Type B pancreatic cell (in vitro differentiated cells): ENCODE measurements around the gene RNF217. TPM values are rescaled to one million over a fixed set of nuclear protein-coding genes. Genes with fewer than 3 reads are reported as not detected.
"Not testable (repeated sequence)": the region's sequence is repeated elsewhere in the genome, so short reads cannot be mapped to it uniquely, and the experiment has no call there.

Experiments
- DNase-seq: peaks from one replicate; pipeline ENCODE4 v3.0.0; 2021; ENCODE audit warnings: mixed read lengths; ENCODE audit not compliant: unreplicated experiment; ENCODE audit errors: extremely low spot score
- H3K27ac Mint-ChIP-seq: 2 replicates; pipeline ENCODE4 v1.8.0; 2021; ENCODE audit warnings: mild to moderate bottlenecking, mixed read lengths
- H3K27me3 Mint-ChIP-seq: 2 replicates; pipeline ENCODE4 v1.8.0; 2021; ENCODE audit warnings: mixed read lengths
- H3K36me3 Mint-ChIP-seq: 2 replicates; pipeline ENCODE4 v1.8.0; 2021; ENCODE audit warnings: mixed read lengths
- H3K4me1 Mint-ChIP-seq: one replicate; pipeline ENCODE4 v1.8.0; 2021; ENCODE audit warnings: mixed read lengths; ENCODE audit not compliant: unreplicated experiment
- H3K4me3 Mint-ChIP-seq: 2 replicates; pipeline ENCODE4 v1.8.0; 2021; ENCODE audit warnings: mild to moderate bottlenecking, mixed read lengths
- H3K9me3 Mint-ChIP-seq: 2 replicates; pipeline ENCODE4 v1.8.0; 2021; ENCODE audit warnings: mixed read lengths
- total RNA-seq: library from RNA; stranded (reverse); gene quantifications from 2 replicates; pipeline ENCODE4 v1.2.1, GENCODE V29; 2021; ENCODE audit warnings: low replicate concordance
- TF ChIP-seq, protein P1 (sequence below): fragments of 200-600 bp; sonication (generic); conservative IDR thresholded peaks from 2 replicates; pipeline ENCODE4 v1.5.0; 2021; ENCODE audit warnings: antibody characterized with exemption, mild to moderate bottlenecking

RNF217 gene
- total RNA-seq, 1 donor from 2014 or later: 22.1 TPM

GRCh38 chr6:125027287-125027686 is 65.0 kb downstream of the RNF217 start:
- TF ChIP-seq, protein P1, sequence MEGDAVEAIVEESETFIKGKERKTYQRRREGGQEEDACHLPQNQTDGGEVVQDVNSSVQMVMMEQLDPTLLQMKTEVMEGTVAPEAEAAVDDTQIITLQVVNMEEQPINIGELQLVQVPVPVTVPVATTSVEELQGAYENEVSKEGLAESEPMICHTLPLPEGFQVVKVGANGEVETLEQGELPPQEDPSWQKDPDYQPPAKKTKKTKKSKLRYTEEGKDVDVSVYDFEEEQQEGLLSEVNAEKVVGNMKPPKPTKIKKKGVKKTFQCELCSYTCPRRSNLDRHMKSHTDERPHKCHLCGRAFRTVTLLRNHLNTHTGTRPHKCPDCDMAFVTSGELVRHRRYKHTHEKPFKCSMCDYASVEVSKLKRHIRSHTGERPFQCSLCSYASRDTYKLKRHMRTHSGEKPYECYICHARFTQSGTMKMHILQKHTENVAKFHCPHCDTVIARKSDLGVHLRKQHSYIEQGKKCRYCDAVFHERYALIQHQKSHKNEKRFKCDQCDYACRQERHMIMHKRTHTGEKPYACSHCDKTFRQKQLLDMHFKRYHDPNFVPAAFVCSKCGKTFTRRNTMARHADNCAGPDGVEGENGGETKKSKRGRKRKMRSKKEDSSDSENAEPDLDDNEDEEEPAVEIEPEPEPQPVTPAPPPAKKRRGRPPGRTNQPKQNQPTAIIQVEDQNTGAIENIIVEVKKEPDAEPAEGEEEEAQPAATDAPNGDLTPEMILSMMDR: no peak
- H3K27me3 Mint-ChIP-seq: no peaks in the 10 kb centered on the region
- H3K4me1 Mint-ChIP-seq: no peaks in the 10 kb centered on the region
- no peak overlapping the region for H3K4me3 Mint-ChIP-seq
- H3K9me3 Mint-ChIP-seq: peaks cover 12% of the 10 kb centered on the region
- no peak overlapping the region for H3K27ac Mint-ChIP-seq
- H3K36me3 Mint-ChIP-seq: peaks cover 9% of the 10 kb centered on the region
- no peak for DNase-seq

DNA sequence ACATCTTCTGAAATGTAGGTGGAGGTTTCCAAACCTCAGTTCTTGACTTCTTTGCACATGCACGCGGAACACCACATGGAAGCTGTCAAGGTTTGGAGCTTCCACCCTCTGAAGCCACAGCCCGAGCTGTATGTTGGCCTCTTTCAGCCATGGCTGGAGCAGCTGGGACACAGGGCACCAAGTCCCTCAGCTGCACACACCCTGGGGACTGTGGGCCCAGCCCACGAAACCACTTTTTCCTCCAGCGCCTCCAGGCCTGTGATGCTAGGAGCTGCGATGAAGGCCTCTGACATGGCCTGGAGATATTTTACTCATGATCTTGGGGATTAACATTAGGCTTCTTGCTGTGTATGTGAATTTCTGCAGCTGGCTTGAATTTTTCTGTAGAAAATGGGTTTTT is 68.7 kb downstream of the RNF217 start:
- peaks cover 12% of the 10 kb centered on the region for H3K9me3 Mint-ChIP-seq
- TF ChIP-seq, protein P1: no peak
- H3K27me3 Mint-ChIP-seq: no peaks in the 10 kb centered on the region
- no peak overlapping the region for H3K4me3 Mint-ChIP-seq
- no peak overlapping the region for H3K27ac Mint-ChIP-seq
- H3K4me1 Mint-ChIP-seq: no peaks in the 10 kb centered on the region
- peaks cover 9% of the 10 kb centered on the region for H3K36me3 Mint-ChIP-seq
- no peak for DNase-seq

GRCh38 chr6:125031385-125031784 is 69.1 kb downstream of the RNF217 start:
- Mint-ChIP-seq H3K4me3 (no peak overlapping the region), H3K36me3 (peaks cover 9% of the 10 kb centered on the region), H3K27ac (no peak overlapping the region), H3K4me1 (no peaks in the 10 kb centered on the region), H3K9me3 (peaks cover 12% of the 10 kb centered on the region), H3K27me3 (no peaks in the 10 kb centered on the region)
- TF ChIP-seq, protein P1: no peak
- no peak for DNase-seq

GRCh38 chr6:125034929-125035328 is 72.7 kb downstream of the RNF217 start:
- not testable (repeated sequence) for DNase-seq, H3K4me1 Mint-ChIP-seq, H3K27me3 Mint-ChIP-seq, H3K27ac Mint-ChIP-seq, H3K36me3 Mint-ChIP-seq, H3K9me3 Mint-ChIP-seq, H3K4me3 Mint-ChIP-seq

GRCh38 chr6:125036486-125036885 is 74.2 kb downstream of the RNF217 start:
- DNase-seq, H3K4me1 Mint-ChIP-seq: not testable (repeated sequence)

DNA sequence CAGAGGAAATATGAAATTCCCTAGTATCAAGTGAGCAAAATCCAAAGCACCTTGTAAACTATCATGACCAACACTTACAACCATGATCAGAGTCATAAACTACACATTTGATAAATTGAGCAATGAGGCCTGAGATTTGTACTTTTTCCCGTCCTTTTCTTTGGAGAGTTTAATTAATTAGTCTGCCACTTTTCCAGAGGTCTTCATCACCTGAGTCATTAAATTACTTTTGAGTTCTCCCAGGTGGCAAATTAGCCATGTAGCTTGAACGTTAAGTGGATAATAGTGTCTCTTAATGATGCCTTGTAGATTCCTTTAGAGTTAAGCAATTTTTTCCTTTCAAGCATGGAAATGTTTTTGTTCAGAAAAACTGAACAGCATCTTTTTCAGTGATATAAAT is 75.6 kb downstream of the RNF217 start:
- no peaks in the 10 kb centered on the region for H3K27me3 Mint-ChIP-seq
- no peaks in the 10 kb centered on the region for H3K36me3 Mint-ChIP-seq
- TF ChIP-seq, protein P1: no peak
- H3K4me1 Mint-ChIP-seq: peaks cover 4% of the 10 kb centered on the region
- H3K27ac Mint-ChIP-seq: no peak overlapping the region
- no peaks in the 10 kb centered on the region for H3K9me3 Mint-ChIP-seq
- H3K4me3 Mint-ChIP-seq: no peak overlapping the region
- no peak for DNase-seq

More at GRCh38 chr6:125036486-125036885, 74.2 kb downstream of the RNF217 start:
- H3K9me3 Mint-ChIP-seq, H3K27me3 Mint-ChIP-seq, H3K27ac Mint-ChIP-seq, H3K4me3 Mint-ChIP-seq, H3K36me3 Mint-ChIP-seq: not testable (repeated sequence)

DNA sequence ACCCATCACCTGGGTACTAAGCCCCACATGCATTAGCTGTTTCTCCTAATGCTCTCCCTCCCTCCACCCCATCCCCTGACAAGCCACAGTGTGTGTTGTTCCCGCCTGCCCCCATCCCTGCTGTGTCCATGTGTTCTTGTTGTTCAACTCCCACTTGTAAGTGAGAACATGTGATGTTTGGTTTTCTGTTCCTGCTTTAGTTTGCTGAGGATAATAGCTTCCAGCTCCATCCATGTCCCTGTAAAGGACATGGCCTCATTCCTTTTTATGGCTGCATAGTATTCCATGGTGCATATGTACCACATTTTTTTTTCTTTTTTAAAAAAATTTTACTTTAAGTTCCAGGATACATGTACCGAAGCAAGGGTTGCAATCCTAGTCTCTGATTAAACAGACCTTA is 76.7 kb downstream of the RNF217 start:
- TF ChIP-seq, protein P1: no peak
- no peaks in the 10 kb centered on the region for H3K36me3 Mint-ChIP-seq
- DNase-seq: no peak
- H3K9me3 Mint-ChIP-seq: no peaks in the 10 kb centered on the region
- H3K4me3 Mint-ChIP-seq: no peak overlapping the region
- H3K4me1 Mint-ChIP-seq: peaks cover 4% of the 10 kb centered on the region
- H3K27ac Mint-ChIP-seq: no peak overlapping the region
- H3K27me3 Mint-ChIP-seq: no peaks in the 10 kb centered on the region
